Measurements from ENCODE around the gene SUGCT. TPM values are rescaled to one million over a fixed set of nuclear protein-coding genes. Genes with fewer than 3 reads are reported as not detected.

SUGCT gene
- total RNA-seq, 1 donor from 2014 or later: 11.9 TPM

DNA sequence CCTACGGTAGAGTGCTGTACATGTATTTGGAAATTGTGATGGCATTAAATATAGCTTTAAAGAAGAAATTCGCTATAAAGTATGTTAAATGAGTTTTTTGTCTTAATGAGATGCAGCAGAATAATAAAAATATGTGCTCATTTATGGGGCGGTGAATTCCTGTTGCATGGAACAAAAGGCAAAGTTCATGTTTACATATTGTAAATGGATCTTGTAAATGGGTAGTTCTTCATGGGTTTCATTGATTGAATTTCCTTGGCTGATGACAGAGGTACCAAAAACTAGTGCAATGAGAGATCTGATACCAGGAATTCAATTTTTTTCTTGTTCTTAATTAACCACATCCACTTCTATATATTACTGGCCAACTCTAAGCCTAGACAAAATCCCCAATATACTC is 284.2 kb downstream of the SUGCT start:
- no peak overlapping the region for H3K27ac Mint-ChIP-seq (ENCODE audit: unreplicated experiment)
- TF ChIP-seq, protein P1, sequence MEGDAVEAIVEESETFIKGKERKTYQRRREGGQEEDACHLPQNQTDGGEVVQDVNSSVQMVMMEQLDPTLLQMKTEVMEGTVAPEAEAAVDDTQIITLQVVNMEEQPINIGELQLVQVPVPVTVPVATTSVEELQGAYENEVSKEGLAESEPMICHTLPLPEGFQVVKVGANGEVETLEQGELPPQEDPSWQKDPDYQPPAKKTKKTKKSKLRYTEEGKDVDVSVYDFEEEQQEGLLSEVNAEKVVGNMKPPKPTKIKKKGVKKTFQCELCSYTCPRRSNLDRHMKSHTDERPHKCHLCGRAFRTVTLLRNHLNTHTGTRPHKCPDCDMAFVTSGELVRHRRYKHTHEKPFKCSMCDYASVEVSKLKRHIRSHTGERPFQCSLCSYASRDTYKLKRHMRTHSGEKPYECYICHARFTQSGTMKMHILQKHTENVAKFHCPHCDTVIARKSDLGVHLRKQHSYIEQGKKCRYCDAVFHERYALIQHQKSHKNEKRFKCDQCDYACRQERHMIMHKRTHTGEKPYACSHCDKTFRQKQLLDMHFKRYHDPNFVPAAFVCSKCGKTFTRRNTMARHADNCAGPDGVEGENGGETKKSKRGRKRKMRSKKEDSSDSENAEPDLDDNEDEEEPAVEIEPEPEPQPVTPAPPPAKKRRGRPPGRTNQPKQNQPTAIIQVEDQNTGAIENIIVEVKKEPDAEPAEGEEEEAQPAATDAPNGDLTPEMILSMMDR (IDR thresholded peaks at IDR 0.05): no peak
- no peak for DNase-seq (ENCODE audit: extremely low spot score, unreplicated experiment)
- no peaks in the 10 kb centered on the region for H3K36me3 Mint-ChIP-seq (ENCODE audit: unreplicated experiment)
- H3K9me3 Mint-ChIP-seq (ENCODE audit: unreplicated experiment): no peaks in the 10 kb centered on the region
- no peak overlapping the region for H3K4me3 Mint-ChIP-seq (ENCODE audit: unreplicated experiment)
- no peaks in the 10 kb centered on the region for H3K27me3 Mint-ChIP-seq (ENCODE audit: unreplicated experiment)
- peaks cover 3% of the 10 kb centered on the region for H3K4me1 Mint-ChIP-seq (ENCODE audit: unreplicated experiment)

DNA sequence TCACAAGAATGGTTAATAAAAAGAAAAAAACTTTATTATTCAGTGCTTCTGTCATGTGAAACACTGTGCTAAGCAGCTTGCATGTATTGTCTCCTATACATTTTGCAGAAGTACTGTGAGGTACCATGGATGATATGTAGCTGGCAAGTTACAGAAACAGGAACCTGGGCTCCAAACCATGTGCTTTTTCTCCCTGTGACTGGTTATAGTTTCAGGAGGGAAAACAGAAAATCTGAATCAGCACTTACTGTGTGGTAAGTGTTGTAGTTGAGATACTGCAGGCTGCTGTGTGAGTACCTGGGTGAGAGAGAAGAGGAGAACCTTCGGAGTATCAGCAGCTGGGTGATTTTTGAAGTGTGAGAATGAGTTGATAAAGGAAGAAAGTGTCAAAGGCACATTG is 285.0 kb downstream of the SUGCT start:
- Mint-ChIP-seq H3K9me3 (ENCODE audit: unreplicated experiment) (no peaks in the 10 kb centered on the region), H3K36me3 (ENCODE audit: unreplicated experiment) (no peaks in the 10 kb centered on the region), H3K27me3 (ENCODE audit: unreplicated experiment) (no peaks in the 10 kb centered on the region), H3K4me3 (ENCODE audit: unreplicated experiment) (no peak overlapping the region), H3K27ac (ENCODE audit: unreplicated experiment) (no peak overlapping the region), H3K4me1 (ENCODE audit: unreplicated experiment) (peaks cover 3% of the 10 kb centered on the region)
- DNase-seq (ENCODE audit: extremely low spot score, unreplicated experiment): no peak
- TF ChIP-seq, protein P1 (IDR thresholded peaks at IDR 0.05): no peak

GRCh38 chr7:40421433-40421832 is 286.6 kb downstream of the SUGCT start:
- Mint-ChIP-seq H3K27ac (ENCODE audit: unreplicated experiment) (no peak overlapping the region), H3K4me1 (ENCODE audit: unreplicated experiment) (peaks cover 3% of the 10 kb centered on the region), H3K36me3 (ENCODE audit: unreplicated experiment) (no peaks in the 10 kb centered on the region), H3K9me3 (ENCODE audit: unreplicated experiment) (no peaks in the 10 kb centered on the region), H3K4me3 (ENCODE audit: unreplicated experiment) (no peak overlapping the region), H3K27me3 (ENCODE audit: unreplicated experiment) (no peaks in the 10 kb centered on the region)
- no peak for DNase-seq (ENCODE audit: extremely low spot score, unreplicated experiment)
- TF ChIP-seq, protein P1 (IDR thresholded peaks at IDR 0.05): no peak

- no peak overlapping the region for H3K27ac Mint-ChIP-seq (ENCODE audit: unreplicated experiment)
- no peak for DNase-seq (ENCODE audit: extremely low spot score, unreplicated experiment)
- H3K27me3 Mint-ChIP-seq (ENCODE audit: unreplicated experiment): no peaks in the 10 kb centered on the region
Measured at GRCh38 chr7:40425696-40426095, 290.9 kb downstream of the SUGCT start.

DNA sequence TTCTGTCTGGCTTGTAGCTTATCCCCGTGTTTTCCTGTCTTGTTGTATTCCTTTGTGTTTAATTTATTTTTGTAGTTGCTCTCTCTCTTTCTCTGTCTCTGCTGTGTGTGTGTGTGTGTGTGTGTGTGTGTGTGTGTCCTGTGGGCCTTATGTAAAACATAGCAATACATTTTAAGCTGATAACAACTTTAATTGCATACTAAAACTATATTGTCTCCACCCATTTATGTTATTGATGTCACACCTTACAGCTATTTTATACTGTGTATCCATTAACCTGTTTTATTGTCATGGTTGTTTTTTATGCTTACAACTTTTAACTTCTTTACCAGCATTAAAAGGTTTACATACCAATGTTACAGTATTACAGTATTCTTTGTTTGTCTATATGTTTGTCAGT is 293.6 kb downstream of the SUGCT start:
- Mint-ChIP-seq H3K4me1 (ENCODE audit: unreplicated experiment) (peaks cover 4% of the 10 kb centered on the region), H3K27me3 (ENCODE audit: unreplicated experiment) (no peaks in the 10 kb centered on the region), H3K9me3 (ENCODE audit: unreplicated experiment) (peaks cover 24% of the 10 kb centered on the region), H3K4me3 (ENCODE audit: unreplicated experiment) (no peak overlapping the region), H3K27ac (ENCODE audit: unreplicated experiment) (no peak overlapping the region), H3K36me3 (ENCODE audit: unreplicated experiment) (peaks cover 16% of the 10 kb centered on the region)
- TF ChIP-seq, protein P1 (IDR thresholded peaks at IDR 0.05): no peak
- DNase-seq (ENCODE audit: extremely low spot score, unreplicated experiment): no peak

More at GRCh38 chr7:40425696-40426095, 290.9 kb downstream of the SUGCT start:
- peaks cover 2% of the 10 kb centered on the region for H3K36me3 Mint-ChIP-seq (ENCODE audit: unreplicated experiment)
- peaks cover 11% of the 10 kb centered on the region for H3K9me3 Mint-ChIP-seq (ENCODE audit: unreplicated experiment)
- TF ChIP-seq, protein P1 (IDR thresholded peaks at IDR 0.05): no peak
- H3K4me1 Mint-ChIP-seq (ENCODE audit: unreplicated experiment): peaks cover 3% of the 10 kb centered on the region
- no peak overlapping the region for H3K4me3 Mint-ChIP-seq (ENCODE audit: unreplicated experiment)

Data from osteocyte (in vitro differentiated cells).